PC-3 (cell line): ENCODE data around the gene TOB1.

Experiments used
- CTCF ChIP-seq: fragments of 300-600 bp; sonication (generic); conservative IDR thresholded peaks from 2 replicates; pipeline ENCODE4 v1.5.1; 2017; ENCODE audit warnings: antibody characterized with exemption, low read depth, mild to moderate bottlenecking, low read length
- EZH2 ChIP-seq: fragments of 300-600 bp; sonication (generic); IDR thresholded peaks from one replicate; pipeline ENCODE4 v1.6.1; 2017; ENCODE audit warnings: antibody characterized with exemption, mild to moderate bottlenecking, low read length; ENCODE audit not compliant: unreplicated experiment

GRCh38 chr17:50905460-50905803, 39.3 kb upstream of the TOB1 start:
- no peak for TF ChIP-seq EZH2
- TF ChIP-seq CTCF: no peak
